ENCODE results near the gene MLH3.
"Not testable (repeated sequence)": the region's sequence is repeated elsewhere in the genome, so short reads cannot be mapped to it uniquely, and the experiment has no call there.

The MLH3 gene

DNA sequence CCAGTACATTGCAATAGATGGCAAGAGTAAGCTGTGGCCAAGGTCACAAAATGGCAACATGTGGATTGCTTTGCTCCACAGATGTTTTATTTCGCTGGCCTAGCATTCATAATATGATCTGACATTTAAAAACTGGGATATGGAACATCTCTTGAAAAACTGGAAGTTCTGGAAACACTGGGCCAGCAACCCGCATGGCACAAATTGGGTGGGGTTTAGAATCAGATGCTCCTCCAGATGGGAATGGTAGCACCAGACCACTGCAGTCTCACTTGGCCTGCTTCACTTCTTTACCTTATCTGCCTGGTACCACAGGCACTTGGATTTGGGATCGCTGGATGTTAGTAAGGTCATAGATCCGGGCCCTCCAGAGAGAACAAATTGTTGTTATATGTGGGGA is 28.3 kb upstream of the MLH3 start:
- CTCF ChIA-PET: interaction anchor here (1.0 to 1.3 kb wide), 3 partner anchors 9 to 174 kb away, joined by 3 to 9 read pairs (median 3); no protein-coding TSS in a partner anchor

DNA sequence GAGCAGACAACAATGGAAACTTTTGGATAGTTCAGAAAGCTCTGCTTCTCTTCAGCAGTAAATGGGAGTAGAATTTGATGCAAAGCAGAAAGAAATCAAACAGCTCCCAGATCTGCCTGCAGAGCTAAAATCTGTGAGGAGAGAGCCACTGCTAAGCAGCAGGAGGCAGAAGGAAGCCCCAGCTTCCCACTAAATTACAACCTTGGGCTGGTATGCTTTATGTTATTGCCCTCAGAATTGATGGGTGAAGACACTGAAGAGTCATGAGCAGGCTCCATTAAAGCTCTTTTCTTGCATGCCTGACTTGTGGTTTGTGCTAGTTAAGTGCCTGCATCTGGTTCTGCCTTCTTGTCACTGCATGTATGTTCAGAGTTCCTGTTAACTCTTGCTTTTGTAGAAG is 26.5 kb upstream of the MLH3 start:
- Mint-ChIP-seq H3K4me3 (no peak overlapping the region), H3K27me3 (no peaks in the 10 kb centered on the region), H3K4me1 (no peaks in the 10 kb centered on the region), H3K27ac (no peak overlapping the region), H3K9me3 (no peaks in the 10 kb centered on the region), H3K36me3 (peaks cover 14% of the 10 kb centered on the region)
- no peak for DNase-seq
- CTCF ChIA-PET: interaction anchor here (1.2 kb wide), 1 partner anchor 10 kb away, joined by 4 read pairs; no protein-coding TSS in a partner anchor

More for the DNA sequence above, 28.3 kb upstream of the MLH3 start:
- no peaks in the 10 kb centered on the region for H3K9me3 Mint-ChIP-seq
- no peak overlapping the region for H3K4me3 Mint-ChIP-seq
- no peak overlapping the region for H3K27ac Mint-ChIP-seq
- DNase-seq: no peak
- H3K27me3 Mint-ChIP-seq: no peaks in the 10 kb centered on the region
- H3K36me3 Mint-ChIP-seq: peaks cover 28% of the 10 kb centered on the region
- H3K4me1 Mint-ChIP-seq: no peaks in the 10 kb centered on the region

DNA sequence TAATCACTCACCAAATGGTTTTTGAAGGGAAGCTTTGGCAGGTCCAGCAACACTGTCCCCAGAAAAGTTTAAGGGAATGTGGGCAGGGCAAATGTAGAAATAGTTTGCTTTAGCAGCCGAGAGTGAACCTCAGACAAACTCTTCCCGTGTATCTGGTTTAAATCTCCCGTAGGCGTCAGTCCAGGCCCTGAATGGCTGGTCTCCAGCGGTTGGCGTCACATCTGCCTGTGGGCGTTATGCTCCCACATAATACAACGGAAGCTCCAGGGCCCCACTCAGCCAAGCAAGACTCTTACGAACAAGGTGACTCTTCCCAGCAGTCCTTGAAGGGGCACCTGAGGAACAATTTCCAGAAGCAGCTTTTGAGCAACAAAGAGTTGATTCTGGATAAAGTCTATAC is 19.1 kb upstream of the MLH3 start:
- no peak for DNase-seq
- H3K27me3 Mint-ChIP-seq: peaks cover 18% of the 10 kb centered on the region
- no peaks in the 10 kb centered on the region for H3K36me3 Mint-ChIP-seq
- CTCF ChIA-PET: interaction anchor here (2.3 kb wide), 1 partner anchor 18 kb away, joined by 8 read pairs; no protein-coding TSS in a partner anchor
- H3K9me3 Mint-ChIP-seq: no peaks in the 10 kb centered on the region
- peaks cover 7% of the 10 kb centered on the region for H3K4me1 Mint-ChIP-seq
- no peak overlapping the region for H3K27ac Mint-ChIP-seq
- H3K4me3 Mint-ChIP-seq: peak overlapping the region; percentile 11

DNA sequence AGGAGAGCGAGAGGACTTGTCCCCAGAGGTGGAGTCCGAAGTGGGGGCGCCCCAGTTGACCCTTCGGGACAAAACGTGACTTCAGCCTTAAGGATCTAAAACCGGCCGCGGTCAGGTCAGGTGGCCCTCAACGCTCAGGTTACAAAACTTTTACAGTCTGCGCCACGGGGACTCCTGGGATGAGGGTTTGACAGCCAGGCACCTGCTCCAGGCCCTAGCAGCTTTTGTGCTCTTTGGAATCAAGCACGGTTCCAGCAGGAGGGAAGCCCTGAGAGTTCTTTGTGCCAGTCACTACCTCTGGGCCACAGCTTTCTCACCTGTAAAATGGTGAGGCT is 18.5 kb upstream of the MLH3 start:
- DNase-seq: no peak
- Mint-ChIP-seq H3K4me1 (peaks cover 11% of the 10 kb centered on the region), H3K36me3 (no peaks in the 10 kb centered on the region), H3K27me3 (peaks cover 18% of the 10 kb centered on the region), H3K27ac (peak overlapping the region; percentile 58), H3K9me3 (no peaks in the 10 kb centered on the region), H3K4me3 (no peak overlapping the region)
- CTCF ChIA-PET: interaction anchor here (2.3 kb wide), 1 partner anchor 19 kb away, joined by 8 read pairs; no protein-coding TSS in a partner anchor

DNA sequence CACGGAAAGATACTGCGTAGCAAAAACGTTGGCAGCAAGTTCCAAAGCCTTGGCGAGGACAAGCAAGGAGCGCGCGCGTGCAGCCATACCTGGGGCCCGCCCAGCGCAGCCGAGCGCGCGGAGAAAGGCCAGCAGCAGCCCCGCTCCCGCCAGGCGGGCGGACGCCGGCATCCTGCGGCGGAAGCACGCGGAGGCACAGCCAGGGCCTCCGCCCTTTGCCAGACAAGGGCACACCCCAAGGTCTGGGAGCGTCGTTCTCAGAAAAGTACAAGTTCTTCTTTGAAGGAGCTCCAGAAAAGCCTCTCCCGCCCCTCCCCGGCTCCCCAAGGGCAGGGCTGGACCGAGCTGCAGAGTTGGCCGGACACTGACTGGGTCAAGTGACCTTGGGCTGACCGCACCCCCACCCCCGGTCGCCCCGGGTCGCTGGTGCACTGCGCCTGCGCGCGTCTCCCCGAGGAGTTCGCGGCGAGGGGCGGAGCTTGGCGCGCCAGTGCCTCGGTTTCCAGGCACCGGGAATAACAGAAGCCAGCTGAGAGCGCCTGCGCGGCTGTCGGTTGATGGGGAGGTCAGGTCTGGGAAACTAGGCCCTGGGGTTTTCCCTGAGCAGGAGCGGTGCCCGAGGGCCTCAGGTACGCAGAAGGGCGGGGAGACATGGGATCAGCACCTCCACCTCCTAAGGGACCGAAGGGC is 18.0 kb upstream of the MLH3 start, which contains the start of gene ZC2HC1C:
Gene ZC2HC1C, plus strand, starts transcription at position 521 of the 690 bp plus-strand sequence. CDS start 933 bp downstream, outside the sequence.
- no peaks in the 10 kb centered on the region for H3K9me3 Mint-ChIP-seq
- H3K4me1 Mint-ChIP-seq: peaks cover 15% of the 10 kb centered on the region
- peak within 1 kb of the TSS; percentile 11 for H3K4me3 Mint-ChIP-seq

DNA sequence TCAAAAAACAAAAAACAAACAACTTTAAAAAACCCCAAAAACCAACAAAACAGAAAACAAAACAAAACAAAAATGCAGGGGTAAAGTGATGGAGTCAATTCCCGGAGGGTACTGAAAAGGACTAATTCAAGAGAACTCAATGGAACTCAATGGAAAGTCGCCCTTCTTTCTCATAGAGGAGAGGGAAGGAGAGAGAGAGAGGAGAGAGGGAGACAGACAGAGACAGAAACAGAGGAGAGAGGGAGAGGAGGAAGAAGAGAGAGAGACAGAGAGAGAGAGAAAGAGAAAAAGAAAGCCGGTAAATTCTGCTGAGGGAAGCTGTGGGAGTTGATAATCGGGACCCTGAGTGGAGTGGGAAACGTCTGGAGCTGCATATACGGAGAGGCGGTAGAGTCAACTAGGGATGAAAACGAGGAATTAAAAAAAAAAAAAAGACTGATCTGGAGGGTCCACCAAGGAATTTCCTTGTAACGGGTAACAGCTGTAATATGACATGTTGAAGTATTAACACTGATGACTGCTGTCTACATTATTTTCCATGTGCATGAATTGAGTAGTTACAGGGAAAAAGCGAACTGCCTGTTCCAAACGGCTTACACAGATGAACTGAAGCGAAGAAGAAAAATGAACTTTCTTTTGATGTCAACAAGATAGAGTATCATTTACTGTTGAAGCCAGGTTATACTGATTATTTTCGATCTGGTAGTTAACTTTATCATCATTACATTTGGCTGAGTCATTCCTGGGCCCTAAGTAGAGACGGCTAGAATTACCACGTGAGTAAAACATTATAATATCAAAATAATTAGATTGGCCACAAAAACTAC is 17.2 kb upstream of the MLH3 start:
- CTCF ChIA-PET: interaction anchor here (2.1 to 2.3 kb wide), 2 partner anchors 20 to 208 kb away, joined by 6 to 8 read pairs; no protein-coding TSS in a partner anchor
- H3K36me3 Mint-ChIP-seq: no peaks in the 10 kb centered on the region
- H3K4me3 Mint-ChIP-seq: no peak overlapping the region
- H3K27ac Mint-ChIP-seq: no peak overlapping the region
- no peak for DNase-seq
- no peaks in the 10 kb centered on the region for H3K9me3 Mint-ChIP-seq
- H3K27me3 Mint-ChIP-seq: peaks cover 18% of the 10 kb centered on the region
- peaks cover 21% of the 10 kb centered on the region for H3K4me1 Mint-ChIP-seq

More for the DNA sequence above, 18.0 kb upstream of the MLH3 start, which contains the start of gene ZC2HC1C:
- Mint-ChIP-seq H3K36me3 (no peaks in the 10 kb centered on the region), H3K27me3 (peaks cover 18% of the 10 kb centered on the region), H3K27ac (peak within 1 kb of the TSS; percentile 58)
- peak; percentile 70 for DNase-seq
- CTCF ChIA-PET: interaction anchor here (2.3 kb wide), 1 partner anchor 19 kb away, joined by 8 read pairs; no protein-coding TSS in a partner anchor

DNA sequence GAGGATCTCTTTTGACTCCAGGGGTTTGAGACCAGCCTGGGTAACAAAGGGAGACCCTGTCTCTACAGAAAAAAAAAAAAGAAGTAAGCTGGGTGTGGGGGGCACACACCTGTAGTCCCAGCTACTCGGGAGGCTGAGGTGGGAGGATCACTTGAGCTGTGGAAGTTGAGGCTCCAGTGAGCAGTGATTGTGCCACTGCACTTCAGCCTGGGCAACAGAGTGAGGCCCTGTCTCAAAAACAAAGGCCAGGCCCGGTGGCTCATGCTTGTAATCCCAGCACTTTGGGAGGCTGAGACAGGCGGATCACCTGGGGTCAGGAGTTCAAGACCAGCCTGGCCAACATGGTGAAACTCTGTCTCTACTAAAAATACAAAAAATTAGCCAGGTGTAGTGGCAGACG is 16.5 kb upstream of the MLH3 start:
- Mint-ChIP-seq H3K27me3 (peaks cover 18% of the 10 kb centered on the region), H3K4me1 (peaks cover 28% of the 10 kb centered on the region)
- H3K4me3 Mint-ChIP-seq, H3K36me3 Mint-ChIP-seq, DNase-seq, H3K9me3 Mint-ChIP-seq, H3K27ac Mint-ChIP-seq: not testable (repeated sequence)
- CTCF ChIA-PET: interaction anchor here (0.9 to 2.1 kb wide), 2 partner anchors 9 to 207 kb away, joined by 3 to 6 read pairs; no protein-coding TSS in a partner anchor

DNA sequence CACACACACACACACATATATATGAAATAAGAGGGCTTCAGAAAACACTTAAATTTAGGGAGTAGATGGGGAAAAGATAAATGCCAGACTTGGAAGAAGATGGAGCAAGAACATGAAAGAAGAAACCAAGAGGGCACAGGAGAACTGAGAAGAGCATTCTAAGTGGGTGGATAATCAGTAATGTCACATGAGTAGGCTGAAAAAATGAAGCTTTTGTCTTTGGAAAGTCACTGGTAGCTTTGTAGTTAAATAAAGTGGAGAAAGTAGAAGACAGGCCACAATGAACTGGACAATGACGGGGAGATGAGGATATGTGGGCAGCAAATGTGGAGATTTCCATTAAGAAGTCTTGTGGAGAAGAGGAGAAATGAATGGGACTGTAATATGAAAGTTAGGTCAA is 15.9 kb upstream of the MLH3 start:
- H3K4me3 Mint-ChIP-seq: no peak overlapping the region
- no peak overlapping the region for H3K27ac Mint-ChIP-seq
- H3K4me1 Mint-ChIP-seq: peaks cover 32% of the 10 kb centered on the region
- CTCF ChIA-PET: interaction anchor here (0.9 to 2.1 kb wide), 2 partner anchors 9 to 206 kb away, joined by 3 to 6 read pairs; no protein-coding TSS in a partner anchor
- DNase-seq: no peak
- peaks cover 18% of the 10 kb centered on the region for H3K27me3 Mint-ChIP-seq
- no peaks in the 10 kb centered on the region for H3K9me3 Mint-ChIP-seq
- H3K36me3 Mint-ChIP-seq: peaks cover 1% of the 10 kb centered on the region

DNA sequence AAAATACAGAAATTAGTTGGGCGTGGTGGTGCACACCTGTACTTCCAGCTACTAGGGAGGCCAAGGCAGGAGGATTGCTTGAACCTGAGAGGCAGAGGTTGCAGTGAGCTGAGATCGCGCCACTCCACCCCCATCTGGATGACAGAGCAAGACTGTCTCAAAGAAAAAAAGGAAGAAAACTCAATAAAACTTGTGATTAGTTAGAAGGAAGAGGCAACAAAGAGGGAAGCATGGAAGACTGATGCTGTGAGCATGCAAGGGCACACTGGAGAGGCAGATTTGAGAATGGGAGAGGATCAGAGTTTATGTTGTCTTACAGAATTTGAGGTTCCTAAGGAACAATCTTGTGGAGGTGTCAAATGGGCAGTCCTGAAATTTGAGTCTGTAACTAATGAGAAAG is 15.4 kb upstream of the MLH3 start:
- CTCF ChIA-PET: interaction anchor here (0.9 to 2.1 kb wide), 2 partner anchors 10 to 206 kb away, joined by 3 to 6 read pairs; no protein-coding TSS in a partner anchor
- Mint-ChIP-seq H3K4me1 (peaks cover 33% of the 10 kb centered on the region), H3K27ac (no peak overlapping the region), H3K36me3 (peaks cover 2% of the 10 kb centered on the region), H3K27me3 (peaks cover 16% of the 10 kb centered on the region), H3K4me3 (no peak overlapping the region), H3K9me3 (no peaks in the 10 kb centered on the region)
- no peak for DNase-seq

DNA sequence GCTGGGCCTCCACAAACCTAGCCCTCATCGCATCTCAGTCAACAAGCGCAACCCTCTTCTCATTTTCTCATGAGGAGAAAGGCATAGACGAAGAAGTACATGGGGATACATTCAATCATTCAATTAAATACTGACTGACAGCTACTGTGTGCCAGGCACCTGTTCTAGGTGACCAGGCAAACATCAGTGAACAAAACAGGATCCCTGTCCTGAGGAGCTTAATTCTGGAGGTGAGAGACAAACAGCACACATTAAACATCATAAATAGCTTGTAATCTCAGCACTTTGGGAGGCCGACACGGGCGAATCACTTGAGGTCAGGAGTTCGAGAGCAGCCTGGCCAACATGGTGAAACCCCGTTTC is 12.9 kb upstream of the MLH3 start:
- Mint-ChIP-seq H3K9me3 (peaks cover 3% of the 10 kb centered on the region), H3K4me3 (peak overlapping the region; percentile 99), H3K36me3 (peaks cover 24% of the 10 kb centered on the region), H3K27me3 (no peaks in the 10 kb centered on the region), H3K4me1 (peaks cover 47% of the 10 kb centered on the region), H3K27ac (peak overlapping the region; percentile 94)
- DNase-seq: no peak
- CTCF ChIA-PET: interaction anchor here (2.3 kb wide), 1 partner anchor 24 kb away, joined by 13 read pairs; no protein-coding TSS in a partner anchor

DNA sequence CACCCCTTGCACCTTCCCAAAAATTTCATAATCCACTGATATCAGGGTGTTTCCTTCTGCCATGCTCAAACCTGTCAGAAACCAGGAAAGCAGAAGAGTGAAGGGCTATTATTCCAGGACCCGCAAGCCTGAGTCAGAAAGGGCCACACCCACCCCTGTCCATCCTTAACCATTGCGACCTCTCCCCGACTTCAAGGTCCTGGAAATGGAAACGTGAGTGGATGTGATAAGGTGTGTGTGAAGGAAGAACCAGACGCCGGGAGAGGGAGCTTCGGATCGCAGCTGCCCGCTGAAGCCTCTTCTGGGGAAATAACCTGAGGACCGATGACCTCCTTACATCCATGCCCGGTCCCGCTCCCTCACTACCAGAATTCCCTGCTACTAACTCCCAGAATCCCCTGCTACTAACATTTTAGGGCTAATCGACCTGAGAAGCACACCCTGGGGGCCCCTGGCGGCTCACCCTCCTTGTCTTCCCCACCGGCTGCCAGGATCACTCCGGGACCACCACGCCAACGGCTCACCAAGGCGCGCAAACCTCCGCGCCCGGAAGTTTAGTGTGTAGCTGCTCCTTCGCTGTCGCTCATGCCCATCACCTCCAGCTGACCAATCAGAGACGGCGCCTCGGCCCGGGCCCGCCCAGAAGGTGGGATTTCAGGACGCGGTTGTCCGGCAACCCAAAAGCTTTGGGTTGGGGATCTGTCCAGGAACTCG is 12.4 kb upstream of the MLH3 start, which contains the start of gene ACYP1:
Gene ACYP1, minus strand, starts transcription at position 534 of the 714 bp plus-strand sequence. Its CDS starts 471 bp downstream, at position 63.
- Mint-ChIP-seq H3K27me3 (no peaks in the 10 kb centered on the region), H3K9me3 (peaks cover 3% of the 10 kb centered on the region), H3K4me1 (peaks cover 47% of the 10 kb centered on the region), H3K36me3 (peaks cover 28% of the 10 kb centered on the region), H3K4me3 (peak within 1 kb of the TSS; percentile 99), H3K27ac (peak within 1 kb of the TSS; percentile 94)
- peak; percentile 94 for DNase-seq
- CTCF ChIA-PET: interaction anchor here (1.0 to 2.3 kb wide), 3 partner anchors 20 to 118 kb away, joined by 3 to 13 read pairs (median 5); no protein-coding TSS in a partner anchor

DNA sequence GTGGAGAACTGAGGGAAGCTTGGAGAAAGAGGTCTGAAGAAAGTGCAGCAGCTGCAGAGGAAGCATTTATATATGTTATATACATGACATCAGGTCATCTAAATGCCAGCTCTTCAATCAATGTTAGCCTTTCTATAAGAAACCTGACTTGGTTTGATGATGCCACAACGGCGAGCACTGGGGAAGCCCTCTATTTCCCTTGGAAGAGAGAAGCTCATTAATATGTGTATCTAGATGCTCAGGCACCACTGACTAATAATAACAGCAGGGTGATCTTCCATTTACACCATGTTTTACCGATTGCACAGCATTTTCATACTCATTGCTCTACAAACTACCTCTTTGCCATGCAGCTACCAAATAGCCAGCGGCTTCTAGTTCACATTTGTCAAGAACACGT is 11.7 kb upstream of the MLH3 start:
- DNase-seq: no peak
- Mint-ChIP-seq H3K36me3 (peaks cover 32% of the 10 kb centered on the region), H3K4me1 (peaks cover 48% of the 10 kb centered on the region), H3K4me3 (peak overlapping the region; percentile 99), H3K9me3 (peaks cover 3% of the 10 kb centered on the region), H3K27me3 (no peaks in the 10 kb centered on the region), H3K27ac (peak overlapping the region; percentile 94)
- CTCF ChIA-PET: interaction anchor here (1.0 to 2.3 kb wide), 3 partner anchors 21 to 117 kb away, joined by 3 to 13 read pairs (median 5); no protein-coding TSS in a partner anchor

DNA sequence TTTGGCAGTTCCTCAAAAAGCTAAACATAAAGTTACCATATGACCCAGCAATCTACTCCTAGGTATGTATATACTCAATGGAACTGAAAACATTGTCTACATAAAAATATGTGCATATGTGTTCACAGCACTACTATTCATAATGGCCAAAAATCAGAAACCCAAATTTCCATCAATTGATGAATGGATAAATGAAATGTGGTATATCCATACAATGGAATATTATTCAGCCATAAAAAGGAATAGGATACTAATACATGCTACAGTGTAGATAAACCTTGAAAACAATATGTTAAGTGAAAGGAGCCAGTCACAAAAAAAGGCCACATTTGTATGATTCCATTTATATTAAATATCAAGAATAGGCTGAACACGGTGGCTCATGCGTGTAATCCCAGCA is 9.2 kb upstream of the MLH3 start:
- CTCF ChIA-PET: no interaction called here
- H3K4me1 Mint-ChIP-seq: peaks cover 60% of the 10 kb centered on the region
- H3K27me3 Mint-ChIP-seq: no peaks in the 10 kb centered on the region
- H3K27ac Mint-ChIP-seq: no peak overlapping the region
- no peak overlapping the region for H3K4me3 Mint-ChIP-seq
- H3K9me3 Mint-ChIP-seq: peaks cover 3% of the 10 kb centered on the region
- H3K36me3 Mint-ChIP-seq: peaks cover 44% of the 10 kb centered on the region
- DNase-seq: no peak
